C4-2B (cell line): ENCODE measurements around the gene SLC4A4.

ENCODE experiments used
- ZFX ChIP-seq: fragments of 450-650 bp; IDR thresholded peaks from 2 replicates; pipeline ENCODE4 v1.6.1; 2017
- TF ChIP-seq, protein P1 (sequence below): fragments of 450-650 bp; conservative IDR thresholded peaks from 2 replicates; pipeline ENCODE4 v1.5.1; 2017; ENCODE audit warnings: mild to moderate bottlenecking

DNA sequence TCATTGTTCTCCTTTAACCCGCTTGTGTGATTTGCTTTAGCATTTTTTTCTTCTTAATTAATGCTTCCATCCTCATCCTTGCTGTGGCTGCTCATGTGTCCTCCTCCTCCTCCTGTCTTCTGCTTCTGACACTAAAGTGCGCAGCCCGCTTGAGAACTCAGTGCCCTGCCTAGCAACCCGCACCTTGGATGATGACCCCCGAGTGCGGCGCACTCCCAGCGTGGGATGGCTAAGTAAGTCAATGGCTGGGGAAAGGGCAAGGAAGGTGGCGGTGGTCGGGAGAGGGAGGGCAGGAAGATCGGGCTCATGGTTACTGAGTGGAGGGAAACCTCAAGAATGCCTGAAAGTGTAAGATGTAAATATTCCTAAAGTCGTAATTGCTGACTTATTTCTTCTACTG lies 30.1 kb downstream of the SLC4A4 start:
- TF ChIP-seq, protein P1, sequence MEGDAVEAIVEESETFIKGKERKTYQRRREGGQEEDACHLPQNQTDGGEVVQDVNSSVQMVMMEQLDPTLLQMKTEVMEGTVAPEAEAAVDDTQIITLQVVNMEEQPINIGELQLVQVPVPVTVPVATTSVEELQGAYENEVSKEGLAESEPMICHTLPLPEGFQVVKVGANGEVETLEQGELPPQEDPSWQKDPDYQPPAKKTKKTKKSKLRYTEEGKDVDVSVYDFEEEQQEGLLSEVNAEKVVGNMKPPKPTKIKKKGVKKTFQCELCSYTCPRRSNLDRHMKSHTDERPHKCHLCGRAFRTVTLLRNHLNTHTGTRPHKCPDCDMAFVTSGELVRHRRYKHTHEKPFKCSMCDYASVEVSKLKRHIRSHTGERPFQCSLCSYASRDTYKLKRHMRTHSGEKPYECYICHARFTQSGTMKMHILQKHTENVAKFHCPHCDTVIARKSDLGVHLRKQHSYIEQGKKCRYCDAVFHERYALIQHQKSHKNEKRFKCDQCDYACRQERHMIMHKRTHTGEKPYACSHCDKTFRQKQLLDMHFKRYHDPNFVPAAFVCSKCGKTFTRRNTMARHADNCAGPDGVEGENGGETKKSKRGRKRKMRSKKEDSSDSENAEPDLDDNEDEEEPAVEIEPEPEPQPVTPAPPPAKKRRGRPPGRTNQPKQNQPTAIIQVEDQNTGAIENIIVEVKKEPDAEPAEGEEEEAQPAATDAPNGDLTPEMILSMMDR, result no peak
- no peak for TF ChIP-seq ZFX
